HG02840 (cell line): ENCODE results near the gene ABHD6.

ENCODE experiments used
- ATAC-seq: cut with Tn5 transposase; IDR thresholded peaks from one replicate; pipeline ENCODE4 v1.9.1; 2021; ENCODE audit warnings: mild to moderate bottlenecking, moderate library complexity, moderate number of reproducible peaks; ENCODE audit not compliant: unreplicated experiment, low FRiP score

Gene ABHD6

GRCh38 chr3:58307639-58308215, 70.1 kb downstream of the ABHD6 start:
- ATAC-seq, result no peak

- ATAC-seq, result no peak
Measured at GRCh38 chr3:58308728-58309127, 71.1 kb downstream of the ABHD6 start.

GRCh38 chr3:58317811-58318210, 80.2 kb downstream of the ABHD6 start:
- ATAC-seq, result no peak

GRCh38 chr3:58321791-58322190, 84.2 kb downstream of the ABHD6 start:
- no peak for ATAC-seq

- ATAC-seq, result no peak
Measured at GRCh38 chr3:58322793-58323192, 85.2 kb downstream of the ABHD6 start.

- no peak for ATAC-seq
Measured at GRCh38 chr3:58323529-58324390, 86.2 kb downstream of the ABHD6 start.

- ATAC-seq, result no peak
Measured at GRCh38 chr3:58324391-58325390, 87.1 kb downstream of the ABHD6 start.

- no peak for ATAC-seq
Measured at GRCh38 chr3:58325525-58325992, 88.0 kb downstream of the ABHD6 start.

GRCh38 chr3:58326267-58326900, 88.8 kb downstream of the ABHD6 start:
- ATAC-seq, result no peak

- no peak for ATAC-seq
Measured at GRCh38 chr3:58329150-58329921, 91.7 kb downstream of the ABHD6 start.

GRCh38 chr3:58329922-58330413, 92.4 kb downstream of the ABHD6 start:
- no peak for ATAC-seq

- ATAC-seq, result no peak
Measured at GRCh38 chr3:58331593-58332152, 94.1 kb downstream of the ABHD6 start.

GRCh38 chr3:58332575-58333188, 95.1 kb downstream of the ABHD6 start, which contains the start of gene PXK:
Gene PXK, plus strand, starts transcription at chr3:58332892. Its CDS starts 97 bp downstream, at chr3:58332989.
- peak; percentile 85 for ATAC-seq

GRCh38 chr3:58333206-58334012, 95.8 kb downstream of the ABHD6 start:
- ATAC-seq, result peak; percentile 27

- no peak for ATAC-seq
Measured at GRCh38 chr3:58334013-58334321, 96.4 kb downstream of the ABHD6 start.

- ATAC-seq, result no peak
Measured at GRCh38 chr3:58334506-58334884, 96.9 kb downstream of the ABHD6 start.

- ATAC-seq, result no peak
Measured at GRCh38 chr3:58335652-58335947, 98.0 kb downstream of the ABHD6 start.
